Measurements from ENCODE around the gene SEPTIN12. TPM values are rescaled to one million over a fixed set of nuclear protein-coding genes. Genes with fewer than 3 reads are reported as not detected.
"Not testable (repeated sequence)": the region's sequence is repeated elsewhere in the genome, so short reads cannot be mapped to it uniquely, and the experiment has no call there.

Gene SEPTIN12
- total and polyA plus RNA-seq, 2 donors: 0.14 TPM; not detected in 1

DNA sequence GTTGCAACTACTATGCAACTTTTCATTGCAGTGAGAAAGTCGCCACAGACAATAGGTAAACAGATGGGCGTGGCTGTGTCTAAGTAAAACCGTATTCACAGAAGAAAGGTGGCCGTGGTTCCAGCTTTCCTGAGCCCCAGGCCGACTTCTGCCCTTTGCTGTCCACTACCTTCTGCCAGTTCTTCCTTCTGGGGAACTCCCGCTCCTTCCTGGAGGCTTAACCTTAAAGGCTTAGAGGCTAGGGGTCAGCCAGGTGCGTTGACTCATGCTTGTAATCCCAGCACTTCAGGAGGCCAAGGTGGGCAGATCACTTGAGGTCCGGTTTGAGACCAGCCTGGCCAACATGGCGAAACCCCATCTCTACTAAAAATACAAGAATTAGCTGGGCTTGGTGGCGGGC lies 2.1 kb upstream of the SEPTIN12 start:
- no peak overlapping the region for H3K4me3 ChIP-seq (ENCODE audit: low read length in 2 of 2)
- no peak overlapping the region for H3K27ac ChIP-seq (ENCODE audit: low read depth in 1 of 2, low read length in 1 of 2)
- peaks cover 0 to 14% of the 10 kb centered on the region in 2 donors for H3K4me1 ChIP-seq (ENCODE audit: control insufficient read depth in 2 of 2, insufficient read depth in 2 of 2, low read length in 2 of 2)
- no peaks in the 10 kb centered on the region for H3K36me3 ChIP-seq (ENCODE audit: control insufficient read depth in 2 of 2, insufficient read depth in 2 of 2, low read length in 1 of 2)
- no peaks in the 10 kb centered on the region for H3K27me3 ChIP-seq (ENCODE audit: control insufficient read depth in 2 of 2, insufficient read depth in 1 of 2, low read length in 1 of 2)
- no peak for DNase-seq (ENCODE audit: low read depth in 6 of 9, low spot score in 9 of 9)
- WGBS: 93% methylated on average over 10 of the region's 10 CpGs
- H3K9me3 ChIP-seq (ENCODE audit: control insufficient read depth in 2 of 2, insufficient read depth in 1 of 2, low read length in 1 of 2): no peaks in the 10 kb centered on the region

GRCh38 chr16:4788910-4789309 lies 765 bp upstream of the SEPTIN12 start:
- Histone ChIP-seq H3K27ac (ENCODE audit: low read depth in 1 of 2, low read length in 1 of 2) (peak overlapping the region in 1 of 2 donors; percentile 44), H3K27me3 (ENCODE audit: control insufficient read depth in 2 of 2, insufficient read depth in 1 of 2, low read length in 1 of 2) (no peaks in the 10 kb centered on the region), H3K36me3 (ENCODE audit: control insufficient read depth in 2 of 2, insufficient read depth in 2 of 2, low read length in 1 of 2) (no peaks in the 10 kb centered on the region), H3K9me3 (ENCODE audit: control insufficient read depth in 2 of 2, insufficient read depth in 1 of 2, low read length in 1 of 2) (no peaks in the 10 kb centered on the region), H3K4me1 (ENCODE audit: control insufficient read depth in 2 of 2, insufficient read depth in 2 of 2, low read length in 2 of 2) (peaks cover 0 to 14% of the 10 kb centered on the region in 2 donors), H3K4me3 (ENCODE audit: low read length in 2 of 2) (no peak overlapping the region)
- 98% methylated on average over 7 of the region's 7 CpGs for WGBS
- no peak for DNase-seq (ENCODE audit: low read depth in 6 of 9, low spot score in 9 of 9)

DNA sequence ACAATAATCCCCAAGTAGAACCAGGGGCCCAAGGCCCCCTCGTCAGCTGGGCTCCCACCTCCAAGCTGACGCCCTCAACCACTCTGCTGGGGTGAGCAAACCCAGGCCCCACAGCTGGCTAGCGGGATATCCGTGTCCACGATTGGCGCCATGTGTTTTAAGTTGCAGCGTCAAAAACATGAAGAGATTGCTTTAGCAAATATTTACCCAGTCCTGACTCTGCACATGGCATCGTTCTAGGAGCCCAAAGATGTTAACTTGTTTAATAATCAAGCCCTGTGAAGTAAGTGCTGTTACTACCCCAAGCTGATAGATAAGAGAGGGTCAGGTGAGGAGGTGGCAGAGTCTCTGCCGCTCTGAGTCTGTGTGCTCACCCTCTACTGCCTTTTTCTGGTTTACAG lies 344 bp upstream of the SEPTIN12 start:
- Histone ChIP-seq H3K4me3 (ENCODE audit: low read length in 2 of 2) (no peak overlapping the region), H3K36me3 (ENCODE audit: control insufficient read depth in 2 of 2, insufficient read depth in 2 of 2, low read length in 1 of 2) (no peaks in the 10 kb centered on the region), H3K27me3 (ENCODE audit: control insufficient read depth in 2 of 2, insufficient read depth in 1 of 2, low read length in 1 of 2) (no peaks in the 10 kb centered on the region), H3K9me3 (ENCODE audit: control insufficient read depth in 2 of 2, insufficient read depth in 1 of 2, low read length in 1 of 2) (no peaks in the 10 kb centered on the region), H3K27ac (ENCODE audit: low read depth in 1 of 2, low read length in 1 of 2) (peak overlapping the region in 1 of 2 donors; percentile 44), H3K4me1 (ENCODE audit: control insufficient read depth in 2 of 2, insufficient read depth in 2 of 2, low read length in 2 of 2) (peaks cover 0 to 14% of the 10 kb centered on the region in 2 donors)
- whole genome bisulfite sequencing: 91% methylated on average over 9 of the region's 9 CpGs
- DNase-seq (ENCODE audit: low read depth in 6 of 9, low spot score in 9 of 9): peak in 1 of 9 donors; percentile 47

GRCh38 chr16:4787068-4787467 lies 1.1 kb downstream of the SEPTIN12 start:
- no peaks in the 10 kb centered on the region for H3K9me3 ChIP-seq (ENCODE audit: control insufficient read depth in 2 of 2, insufficient read depth in 1 of 2, low read length in 1 of 2)
- DNase-seq (ENCODE audit: low read depth in 6 of 9, low spot score in 9 of 9): no peak
- WGBS: 96% methylated on average over 8 of the region's 8 CpGs
- no peak overlapping the region for H3K4me3 ChIP-seq (ENCODE audit: low read length in 2 of 2)
- H3K4me1 ChIP-seq (ENCODE audit: control insufficient read depth in 2 of 2, insufficient read depth in 2 of 2, low read length in 2 of 2): peaks cover 0 to 14% of the 10 kb centered on the region in 2 donors
- H3K36me3 ChIP-seq (ENCODE audit: control insufficient read depth in 2 of 2, insufficient read depth in 2 of 2, low read length in 1 of 2): no peaks in the 10 kb centered on the region
- no peak overlapping the region for H3K27ac ChIP-seq (ENCODE audit: low read depth in 1 of 2, low read length in 1 of 2)
- no peaks in the 10 kb centered on the region for H3K27me3 ChIP-seq (ENCODE audit: control insufficient read depth in 2 of 2, insufficient read depth in 1 of 2, low read length in 1 of 2)

- H3K27ac ChIP-seq (ENCODE audit: low read depth in 1 of 2, low read length in 1 of 2): no peak overlapping the region
- no peaks in the 10 kb centered on the region for H3K36me3 ChIP-seq (ENCODE audit: control insufficient read depth in 2 of 2, insufficient read depth in 2 of 2, low read length in 1 of 2)
- H3K27me3 ChIP-seq (ENCODE audit: control insufficient read depth in 2 of 2, insufficient read depth in 1 of 2, low read length in 1 of 2): no peaks in the 10 kb centered on the region
- no peak overlapping the region for H3K4me3 ChIP-seq (ENCODE audit: low read length in 2 of 2)
- DNase-seq (ENCODE audit: low read depth in 6 of 9, low spot score in 9 of 9): no peak
- peaks cover 0 to 12% of the 10 kb centered on the region in 2 donors for H3K4me1 ChIP-seq (ENCODE audit: control insufficient read depth in 2 of 2, insufficient read depth in 2 of 2, low read length in 2 of 2)
- H3K9me3 ChIP-seq (ENCODE audit: control insufficient read depth in 2 of 2, insufficient read depth in 1 of 2, low read length in 1 of 2): no peaks in the 10 kb centered on the region
- WGBS: 97% methylated on average over 23 of the region's 23 CpGs
Measured at GRCh38 chr16:4785758-4786433, 2.2 kb downstream of the SEPTIN12 start.

DNA sequence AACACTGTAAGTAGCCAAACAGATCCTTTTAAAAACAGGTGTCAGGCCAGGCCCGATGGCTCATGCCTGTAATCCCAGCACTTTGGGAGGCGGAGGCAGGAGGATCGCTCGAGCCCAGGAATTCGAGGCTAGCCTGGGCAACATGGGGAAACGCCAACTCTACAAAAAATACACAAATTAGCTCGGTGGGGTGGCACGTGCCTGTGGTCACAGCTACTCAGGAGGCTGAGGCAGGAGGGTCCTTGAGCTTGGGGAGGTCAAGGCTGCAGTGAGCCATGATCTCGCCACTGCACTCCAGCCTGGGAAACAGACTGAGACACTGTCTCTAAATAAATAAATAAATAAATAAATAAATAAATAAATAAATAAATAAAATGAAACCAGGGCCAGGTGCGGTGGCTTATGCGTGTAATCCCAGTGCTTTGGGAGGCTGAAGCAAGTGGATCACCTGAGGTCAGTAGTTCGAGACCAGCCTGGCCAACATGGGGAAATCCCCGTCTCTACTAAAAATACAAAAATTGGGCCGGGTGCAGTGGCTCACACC lies 3.6 kb downstream of the SEPTIN12 start:
- DNase-seq (ENCODE audit: low read depth in 6 of 9, low spot score in 9 of 9); H3K27ac ChIP-seq (ENCODE audit: low read depth in 1 of 2, low read length in 1 of 2); H3K9me3 ChIP-seq (ENCODE audit: control insufficient read depth in 2 of 2, insufficient read depth in 1 of 2, low read length in 1 of 2); H3K27me3 ChIP-seq (ENCODE audit: control insufficient read depth in 2 of 2, insufficient read depth in 1 of 2, low read length in 1 of 2); H3K36me3 ChIP-seq (ENCODE audit: control insufficient read depth in 2 of 2, insufficient read depth in 2 of 2, low read length in 1 of 2); H3K4me3 ChIP-seq (ENCODE audit: low read length in 2 of 2): not testable (repeated sequence)
- peaks cover 0 to 12% of the 10 kb centered on the region in 2 donors for H3K4me1 ChIP-seq (ENCODE audit: control insufficient read depth in 2 of 2, insufficient read depth in 2 of 2, low read length in 2 of 2)
- 97% methylated on average over 14 of the region's 14 CpGs for WGBS

- Histone ChIP-seq H3K9me3 (ENCODE audit: control insufficient read depth in 2 of 2, insufficient read depth in 1 of 2, low read length in 1 of 2) (no peaks in the 10 kb centered on the region), H3K36me3 (ENCODE audit: control insufficient read depth in 2 of 2, insufficient read depth in 2 of 2, low read length in 1 of 2) (no peaks in the 10 kb centered on the region), H3K27ac (ENCODE audit: low read depth in 1 of 2, low read length in 1 of 2) (no peak overlapping the region), H3K4me3 (ENCODE audit: low read length in 2 of 2) (no peak overlapping the region), H3K4me1 (ENCODE audit: control insufficient read depth in 2 of 2, insufficient read depth in 2 of 2, low read length in 2 of 2) (peaks cover 0 to 12% of the 10 kb centered on the region in 2 donors), H3K27me3 (ENCODE audit: control insufficient read depth in 2 of 2, insufficient read depth in 1 of 2, low read length in 1 of 2) (no peaks in the 10 kb centered on the region)
- DNase-seq (ENCODE audit: low read depth in 6 of 9, low spot score in 9 of 9): no peak
- WGBS: 92% methylated on average over 16 of the region's 16 CpGs
Measured at GRCh38 chr16:4783951-4784336, 4.2 kb downstream of the SEPTIN12 start.

GRCh38 chr16:4783251-4783950 lies 4.7 kb downstream of the SEPTIN12 start:
- no peak overlapping the region for H3K27ac ChIP-seq (ENCODE audit: low read depth in 1 of 2, low read length in 1 of 2)
- no peak overlapping the region for H3K4me3 ChIP-seq (ENCODE audit: low read length in 2 of 2)
- H3K9me3 ChIP-seq (ENCODE audit: control insufficient read depth in 2 of 2, insufficient read depth in 1 of 2, low read length in 1 of 2): no peaks in the 10 kb centered on the region
- H3K4me1 ChIP-seq (ENCODE audit: control insufficient read depth in 2 of 2, insufficient read depth in 2 of 2, low read length in 2 of 2): peaks cover 0 to 8% of the 10 kb centered on the region in 2 donors
- DNase-seq (ENCODE audit: low read depth in 6 of 9, low spot score in 9 of 9): no peak
- no peaks in the 10 kb centered on the region for H3K36me3 ChIP-seq (ENCODE audit: control insufficient read depth in 2 of 2, insufficient read depth in 2 of 2, low read length in 1 of 2)
- whole genome bisulfite sequencing: 96% methylated on average over 25 of the region's 25 CpGs
- no peaks in the 10 kb centered on the region for H3K27me3 ChIP-seq (ENCODE audit: control insufficient read depth in 2 of 2, insufficient read depth in 1 of 2, low read length in 1 of 2)

DNA sequence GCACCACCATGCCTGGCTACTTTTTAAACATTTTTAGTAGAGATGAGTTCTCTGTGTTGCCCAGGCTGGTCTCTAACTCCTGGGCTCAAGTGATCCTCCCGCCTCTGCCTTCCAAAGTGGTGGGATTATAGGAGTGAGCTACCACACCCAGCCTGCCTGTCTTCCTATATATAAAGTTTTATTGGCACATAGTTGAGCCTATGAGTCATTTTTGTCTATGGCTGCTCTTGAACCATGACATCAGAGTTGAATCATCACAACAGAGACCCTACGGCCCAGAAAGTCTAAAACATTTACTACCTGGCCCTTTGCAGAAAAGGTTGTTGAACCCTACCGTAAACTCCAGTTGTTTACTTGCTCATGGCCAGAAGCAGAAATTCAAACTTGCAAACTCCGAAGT lies 7.9 kb downstream of the SEPTIN12 start:
- WGBS: 97% methylated on average over 4 of the region's 4 CpGs
- Histone ChIP-seq H3K36me3 (ENCODE audit: control insufficient read depth in 2 of 2, insufficient read depth in 2 of 2, low read length in 1 of 2) (no peaks in the 10 kb centered on the region), H3K9me3 (ENCODE audit: control insufficient read depth in 2 of 2, insufficient read depth in 1 of 2, low read length in 1 of 2) (no peaks in the 10 kb centered on the region), H3K27me3 (ENCODE audit: control insufficient read depth in 2 of 2, insufficient read depth in 1 of 2, low read length in 1 of 2) (no peaks in the 10 kb centered on the region), H3K27ac (ENCODE audit: low read depth in 1 of 2, low read length in 1 of 2) (no peak overlapping the region), H3K4me3 (ENCODE audit: low read length in 2 of 2) (no peak overlapping the region), H3K4me1 (ENCODE audit: control insufficient read depth in 2 of 2, insufficient read depth in 2 of 2, low read length in 2 of 2) (no peaks in the 10 kb centered on the region)
- DNase-seq (ENCODE audit: low read depth in 6 of 9, low spot score in 9 of 9): no peak
